GM23338 (cell line): ENCODE results near the gene HTRA2. TPM values are rescaled to one million over a fixed set of nuclear protein-coding genes. Genes with fewer than 3 reads are reported as not detected.

ENCODE experiments used
- ATAC-seq: fragments of 200-7000 bp; cut with Tn5 transposase; 3 replicates; pipeline ENCODE4 v1.9.1; 2020
- DNase-seq: peaks from one replicate; pipeline ENCODE4 v3.0.0-alpha.2; 2015; ENCODE audit warnings: low spot score
- H2AFZ ChIP-seq: fragments of 200-600 bp; sonication (generic); 2 replicates; pipeline ENCODE4 v1.8.0; 2016; ENCODE audit warnings: antibody characterized with exemption, mild to moderate bottlenecking, moderate library complexity
- H3F3A ChIP-seq: fragments of 200-600 bp; sonication (generic); replicated peaks from 2 replicates; pipeline ENCODE4 v1.8.0; 2017; ENCODE audit warnings: antibody characterized with exemption, mixed run types, low read depth
- H3K27ac ChIP-seq: fragments of 200-600 bp; sonication (generic); 2 replicates; pipeline ENCODE4 v1.6.1; 2016; ENCODE audit warnings: low read depth
- H3K27me3 ChIP-seq: fragments of 200-600 bp; sonication (generic); 2 replicates; pipeline ENCODE4 v1.8.0; 2016; ENCODE audit warnings: mild to moderate bottlenecking, mixed run types, moderate library complexity; ENCODE audit not compliant: insufficient read depth
- H3K36me3 ChIP-seq: fragments of 200-600 bp; sonication (generic); 2 replicates; pipeline ENCODE4 v1.8.0; 2016; ENCODE audit warnings: mild to moderate bottlenecking; ENCODE audit not compliant: insufficient read depth
- H3K4me1 ChIP-seq: fragments of 200-600 bp; sonication (generic); 2 replicates; pipeline ENCODE4 v1.8.0; 2016; ENCODE audit warnings: mild to moderate bottlenecking, moderate library complexity; ENCODE audit not compliant: insufficient read depth
- H3K4me2 ChIP-seq: fragments of 200-600 bp; sonication (generic); 2 replicates; pipeline ENCODE4 v1.7.1; 2017; ENCODE audit warnings: mixed run types
- H3K4me3 ChIP-seq: fragments of 200-600 bp; sonication (generic); 2 replicates; pipeline ENCODE4 v1.6.1; 2016; ENCODE audit warnings: mixed run types
- H3K79me2 ChIP-seq: fragments of 200-600 bp; sonication (generic); replicated peaks from 2 replicates; pipeline ENCODE4 v1.8.0; 2017; ENCODE audit warnings: mild to moderate bottlenecking; ENCODE audit not compliant: insufficient read depth
- H3K9me2 ChIP-seq: fragments of 200-600 bp; sonication (generic); 2 replicates; pipeline ENCODE4 v1.8.0; 2017; ENCODE audit not compliant: insufficient read depth
- H4K20me1 ChIP-seq: fragments of 200-600 bp; sonication (generic); replicated peaks from 2 replicates; pipeline ENCODE4 v1.8.0; 2017; ENCODE audit warnings: mild to moderate bottlenecking; ENCODE audit not compliant: insufficient read depth
- H3K27ac Mint-ChIP-seq: 2 replicates; pipeline ENCODE4 v1.8.0; 2020; ENCODE audit warnings: inconsistent platforms, mild to moderate bottlenecking, moderate library complexity, mixed read lengths
- H3K27me3 Mint-ChIP-seq: 3 replicates; pipeline ENCODE4 v1.8.0; 2022; ENCODE audit warnings: low read depth, mild to moderate bottlenecking, moderate library complexity, mixed read lengths, inconsistent platforms; ENCODE audit not compliant: insufficient read depth, poor library complexity
- H3K36me3 Mint-ChIP-seq: 3 replicates; pipeline ENCODE4 v1.8.0; 2021; ENCODE audit warnings: low read depth, mild to moderate bottlenecking, inconsistent platforms, moderate library complexity, mixed read lengths
- H3K4me1 Mint-ChIP-seq: 3 replicates; pipeline ENCODE4 v1.8.0; 2020; ENCODE audit warnings: mild to moderate bottlenecking, inconsistent platforms, mixed read lengths
- H3K4me3 Mint-ChIP-seq: 3 replicates; pipeline ENCODE4 v1.8.0; 2021; ENCODE audit warnings: moderate library complexity, mild to moderate bottlenecking, inconsistent platforms, mixed read lengths
- H3K9me3 Mint-ChIP-seq: 3 replicates; pipeline ENCODE4 v1.8.0; 2020; ENCODE audit warnings: moderate library complexity, mild to moderate bottlenecking, inconsistent platforms, mixed read lengths
- CREB1 ChIP-seq: fragments of 250-450 bp; sonication (Bioruptor Pico); IDR thresholded peaks from 2 replicates; pipeline ENCODE4 v1.5.0; 2020; ENCODE audit warnings: low read depth, mild to moderate bottlenecking, moderate library complexity
- CTCF ChIP-seq, 2 experiments: fragments of 200-600 bp in 1 of 2; sonication (generic) in 1 of 2; conservative IDR thresholded peaks; 2 replicates each; pipeline versions ENCODE4 v1.5.1 to v1.6.1; 2016 to 2017; ENCODE audit warnings: antibody characterized with exemption in 2 of 2, low read depth in 2 of 2, mild to moderate bottlenecking in 2 of 2, moderate library complexity in 1 of 2
- JUNB ChIP-seq: IDR thresholded peaks from one replicate; pipeline ENCODE4 v1.6.1; 2016; ENCODE audit warnings: antibody characterized with exemption; ENCODE audit not compliant: unreplicated experiment
- POLR2AphosphoS5 ChIP-seq: IDR thresholded peaks from 2 replicates; pipeline ENCODE4 v1.6.1; 2016; ENCODE audit warnings: antibody characterized with exemption, low read depth
- STAT1 ChIP-seq: IDR thresholded peaks from one replicate; pipeline ENCODE4 v1.6.1; 2016; ENCODE audit warnings: antibody characterized with exemption; ENCODE audit not compliant: unreplicated experiment
- ZNF331 ChIP-seq: fragments of 250-450 bp; sonication (Bioruptor Pico); IDR thresholded peaks from 2 replicates; pipeline ENCODE4 v1.5.0; 2020; ENCODE audit warnings: low read depth, mild to moderate bottlenecking, moderate library complexity
- ZNF462 ChIP-seq: fragments of 250-450 bp; sonication (Bioruptor Pico); IDR thresholded peaks from 2 replicates; pipeline ENCODE4 v1.5.0; 2020; ENCODE audit warnings: mild to moderate bottlenecking, moderate library complexity
- polyA plus RNA-seq: library from polyadenylated mRNA; unstranded; fragments of >200 nt; fragmentation: Nextera tagmentation; extraction: Ambion mirVana; gene quantifications from 2 replicates; pipeline ENCODE4 v1.2.1, GENCODE V29; 2016
- total RNA-seq: library from RNA; depleted of rRNA; stranded (reverse); fragments of >200 nt; shearing (Covaris generic); gene quantifications from 2 replicates; pipeline ENCODE4 v1.2.3, GENCODE V29; 2014
- TF ChIP-seq, protein P1 (sequence below): IDR thresholded peaks from one replicate; pipeline ENCODE4 v1.6.1; 2018; ENCODE audit warnings: antibody characterized with exemption; ENCODE audit not compliant: unreplicated experiment

The HTRA2 gene
- total and polyA plus RNA-seq, 2 experiments from 2014 or later: 17.8 to 19.7 TPM

DNA sequence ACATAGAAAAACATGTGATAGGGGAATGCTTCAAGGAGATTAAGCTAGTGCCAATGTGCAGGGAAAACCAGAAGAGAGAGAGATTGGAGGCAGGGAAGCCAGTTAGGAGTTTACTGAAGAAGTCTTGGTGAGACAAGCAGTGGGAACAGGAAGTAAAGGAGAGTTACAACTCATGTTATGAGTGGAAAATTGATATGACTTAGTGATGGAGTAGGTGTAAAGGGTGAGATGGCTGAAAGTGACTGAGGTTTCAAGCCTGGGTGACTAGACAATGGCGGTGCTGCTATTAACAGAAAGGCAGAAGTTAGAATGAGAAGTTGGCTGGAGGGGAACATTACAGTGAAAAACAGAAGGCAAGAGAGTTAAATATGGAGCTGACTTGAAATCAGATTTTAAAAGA, 41.3 kb downstream of the HTRA2 start:
- Mint-ChIP-seq H3K4me1 (no peaks in the 10 kb centered on the region), H3K36me3 (no peaks in the 10 kb centered on the region), H3K4me3 (no peak overlapping the region), H3K9me3 (no peaks in the 10 kb centered on the region), H3K27ac (no peak overlapping the region), H3K27me3 (peaks cover 1% of the 10 kb centered on the region)
- Histone ChIP-seq H2AFZ (no peak overlapping the region), H3K27ac (no peak overlapping the region), H3K9me2 (no peaks in the 10 kb centered on the region), H3K36me3 (no peaks in the 10 kb centered on the region), H3K4me2 (no peak overlapping the region), H3K4me3 (no peak overlapping the region), H3K4me1 (no peaks in the 10 kb centered on the region), H4K20me1 (no peaks in the 10 kb centered on the region), H3K27me3 (no peaks in the 10 kb centered on the region), H3F3A (no peaks in the 10 kb centered on the region), H3K79me2 (no peaks in the 10 kb centered on the region)
- TF ChIP-seq STAT1 (no peak), JUNB (no peak), CREB1 (CRISPR knock-in tag) (no peak), CTCF (conservative IDR thresholded peaks at IDR 0.05; ENCODE audit: low read depth in 2 of 2) (no peak), POLR2AphosphoS5 (no peak), ZNF331 (CRISPR knock-in tag) (no peak)
- TF ChIP-seq, protein P1, sequence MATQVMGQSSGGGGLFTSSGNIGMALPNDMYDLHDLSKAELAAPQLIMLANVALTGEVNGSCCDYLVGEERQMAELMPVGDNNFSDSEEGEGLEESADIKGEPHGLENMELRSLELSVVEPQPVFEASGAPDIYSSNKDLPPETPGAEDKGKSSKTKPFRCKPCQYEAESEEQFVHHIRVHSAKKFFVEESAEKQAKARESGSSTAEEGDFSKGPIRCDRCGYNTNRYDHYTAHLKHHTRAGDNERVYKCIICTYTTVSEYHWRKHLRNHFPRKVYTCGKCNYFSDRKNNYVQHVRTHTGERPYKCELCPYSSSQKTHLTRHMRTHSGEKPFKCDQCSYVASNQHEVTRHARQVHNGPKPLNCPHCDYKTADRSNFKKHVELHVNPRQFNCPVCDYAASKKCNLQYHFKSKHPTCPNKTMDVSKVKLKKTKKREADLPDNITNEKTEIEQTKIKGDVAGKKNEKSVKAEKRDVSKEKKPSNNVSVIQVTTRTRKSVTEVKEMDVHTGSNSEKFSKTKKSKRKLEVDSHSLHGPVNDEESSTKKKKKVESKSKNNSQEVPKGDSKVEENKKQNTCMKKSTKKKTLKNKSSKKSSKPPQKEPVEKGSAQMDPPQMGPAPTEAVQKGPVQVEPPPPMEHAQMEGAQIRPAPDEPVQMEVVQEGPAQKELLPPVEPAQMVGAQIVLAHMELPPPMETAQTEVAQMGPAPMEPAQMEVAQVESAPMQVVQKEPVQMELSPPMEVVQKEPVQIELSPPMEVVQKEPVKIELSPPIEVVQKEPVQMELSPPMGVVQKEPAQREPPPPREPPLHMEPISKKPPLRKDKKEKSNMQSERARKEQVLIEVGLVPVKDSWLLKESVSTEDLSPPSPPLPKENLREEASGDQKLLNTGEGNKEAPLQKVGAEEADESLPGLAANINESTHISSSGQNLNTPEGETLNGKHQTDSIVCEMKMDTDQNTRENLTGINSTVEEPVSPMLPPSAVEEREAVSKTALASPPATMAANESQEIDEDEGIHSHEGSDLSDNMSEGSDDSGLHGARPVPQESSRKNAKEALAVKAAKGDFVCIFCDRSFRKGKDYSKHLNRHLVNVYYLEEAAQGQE: no peak
- ATAC-seq: no peak
- DNase-seq: no peak

- Mint-ChIP-seq H3K27me3 (peaks cover 1% of the 10 kb centered on the region), H3K36me3 (no peaks in the 10 kb centered on the region), H3K4me1 (peaks cover 1% of the 10 kb centered on the region; the same call in 1 of the 3 replicates), H3K9me3 (no peaks in the 10 kb centered on the region), H3K4me3 (no peak overlapping the region), H3K27ac (no peak overlapping the region)
- H3K4me2 ChIP-seq: no peak overlapping the region
- H2AFZ ChIP-seq: no peak overlapping the region
- no peaks in the 10 kb centered on the region for H3K9me2 ChIP-seq
- DNase-seq (peak; percentile 27), ATAC-seq (peak; percentile 71)
- H3K27me3 ChIP-seq: no peaks in the 10 kb centered on the region
- no peaks in the 10 kb centered on the region for H4K20me1 ChIP-seq
- H3K4me3 ChIP-seq: no peak overlapping the region
- H3F3A ChIP-seq: no peaks in the 10 kb centered on the region
- H3K27ac ChIP-seq: no peak overlapping the region
- H3K4me1 ChIP-seq: no peaks in the 10 kb centered on the region
- H3K79me2 ChIP-seq: no peaks in the 10 kb centered on the region
- no peaks in the 10 kb centered on the region for H3K36me3 ChIP-seq
- TF ChIP-seq ZNF462 (CRISPR knock-in tag): no peak
Observed at GRCh38 chr2:74572178-74572925, 42.6 kb downstream of the HTRA2 start.
